Measurements from ENCODE around the gene NPAS3. TPM values are rescaled to one million over a fixed set of nuclear protein-coding genes. Genes with fewer than 3 reads are reported as not detected.
A peak's percentile ranks its signal among the peaks of the same experiment; 100 is the strongest.

The NPAS3 gene
- total RNA-seq, 6 donors from 2014 or later, result 0.30 to 0.77 (median 0.59) TPM; not detected in 2

- ATAC-seq (ENCODE audit: low FRiP score in 2 of 2), result no peak
- Histone ChIP-seq H3K36me3 (no peaks in the 10 kb centered on the region), H3K27me3 (no peaks in the 10 kb centered on the region), H3K27ac (no peak overlapping the region), H3K4me1 (no peaks in the 10 kb centered on the region), H3K9me3 (no peaks in the 10 kb centered on the region), H3K4me3 (no peak overlapping the region)
- TF ChIP-seq POLR2AphosphoS5 (IDR thresholded peaks at IDR 0.05), result no peak
- WGBS, 2 donors, result 74 to 76% methylated on average over 8 of the region's 8 CpGs
- peak in 1 of 2 donors; percentile 13 for DNase-seq
These were observed 418.7 kb downstream of the NPAS3 start for GRCh38 chr14:33357225-33358010.

GRCh38 chr14:33359288-33359881, 420.7 kb downstream of the NPAS3 start:
- no peaks in the 10 kb centered on the region for H3K9me3 ChIP-seq
- ATAC-seq (ENCODE audit: low FRiP score in 2 of 2) (no peak), DNase-seq (no peak)
- H3K4me3 ChIP-seq, result no peak overlapping the region
- H3K27me3 ChIP-seq, result no peaks in the 10 kb centered on the region
- H3K27ac ChIP-seq, result no peak overlapping the region
- no peaks in the 10 kb centered on the region for H3K36me3 ChIP-seq
- TF ChIP-seq POLR2A (IDR thresholded peaks at IDR 0.05) (no peak), CTCF (IDR thresholded peaks at IDR 0.05) (no peak), EP300 (IDR thresholded peaks at IDR 0.05) (no peak), POLR2AphosphoS5 (IDR thresholded peaks at IDR 0.05) (no peak)
- 74 to 78% methylated on average over 7 of the region's 7 CpGs for WGBS, 2 donors
- no peaks in the 10 kb centered on the region for H3K4me1 ChIP-seq

- Histone ChIP-seq H3K27ac (no peak overlapping the region), H3K9me3 (no peaks in the 10 kb centered on the region), H3K4me3 (no peak overlapping the region), H3K36me3 (no peaks in the 10 kb centered on the region), H3K4me1 (no peaks in the 10 kb centered on the region), H3K27me3 (no peaks in the 10 kb centered on the region)
- no peak for ATAC-seq (ENCODE audit: low FRiP score in 2 of 2)
- no peak for DNase-seq
- no peak for TF ChIP-seq POLR2AphosphoS5 (IDR thresholded peaks at IDR 0.05)
- no peak for TF ChIP-seq POLR2A (IDR thresholded peaks at IDR 0.05)
- TF ChIP-seq EP300 (IDR thresholded peaks at IDR 0.05), result no peak
- TF ChIP-seq CTCF (IDR thresholded peaks at IDR 0.05), result no peak
- WGBS, 2 donors, result 85 to 86% methylated on average over 6 of the region's 6 CpGs
These were observed 424.3 kb downstream of the NPAS3 start for GRCh38 chr14:33362934-33363333.

GRCh38 chr14:33363682-33364081, 425.0 kb downstream of the NPAS3 start:
- no peak for ATAC-seq (ENCODE audit: low FRiP score in 2 of 2)
- Histone ChIP-seq H3K4me1 (no peaks in the 10 kb centered on the region), H3K4me3 (no peak overlapping the region), H3K36me3 (no peaks in the 10 kb centered on the region), H3K27me3 (no peaks in the 10 kb centered on the region), H3K9me3 (no peaks in the 10 kb centered on the region), H3K27ac (no peak overlapping the region)
- WGBS, 2 donors, result 65 to 74% methylated on average over 3 of the region's 3 CpGs
- DNase-seq, result no peak
- TF ChIP-seq POLR2A (IDR thresholded peaks at IDR 0.05) (no peak), EP300 (IDR thresholded peaks at IDR 0.05) (no peak), CTCF (IDR thresholded peaks at IDR 0.05) (no peak), POLR2AphosphoS5 (IDR thresholded peaks at IDR 0.05) (no peak)

GRCh38 chr14:33364466-33364865, 425.8 kb downstream of the NPAS3 start:
- ATAC-seq (ENCODE audit: low FRiP score in 2 of 2), result no peak
- DNase-seq, result no peak
- 61 to 81% methylated on average over 4 of the region's 4 CpGs for WGBS, 2 donors
- no peak for TF ChIP-seq POLR2AphosphoS5 (IDR thresholded peaks at IDR 0.05)
- TF ChIP-seq CTCF (IDR thresholded peaks at IDR 0.05), result no peak
- TF ChIP-seq POLR2A (IDR thresholded peaks at IDR 0.05), result no peak
- no peak for TF ChIP-seq EP300 (IDR thresholded peaks at IDR 0.05)
- Histone ChIP-seq H3K9me3 (no peaks in the 10 kb centered on the region), H3K27ac (no peak overlapping the region), H3K4me1 (no peaks in the 10 kb centered on the region), H3K27me3 (no peaks in the 10 kb centered on the region), H3K36me3 (no peaks in the 10 kb centered on the region), H3K4me3 (no peak overlapping the region)
